Panc1 (cell line): ENCODE data around the gene PRUNE2.

ENCODE experiments used
- CTCF ChIP-seq: fragments of 450-650 bp; IDR thresholded peaks from 2 replicates; pipeline ENCODE4 v1.5.1; 2017; ENCODE audit warnings: mild to moderate bottlenecking
- POLR2AphosphoS5 ChIP-seq: IDR thresholded peaks from 2 replicates; pipeline ENCODE4 v1.6.1; 2012; ENCODE audit warnings: mild to moderate bottlenecking, low read depth, low read length, moderate library complexity
- REST ChIP-seq, 2 experiments: IDR thresholded peaks; 2 replicates each; pipeline ENCODE4 v1.6.1; 2011 to 2012; ENCODE audit warnings: low read depth in 2 of 2, control low read depth in 1 of 2, low read length in 1 of 2, mild to moderate bottlenecking in 1 of 2, moderate library complexity in 1 of 2; ENCODE audit not compliant: insufficient read depth in 1 of 2
- SIN3A ChIP-seq: IDR thresholded peaks from 2 replicates; pipeline ENCODE4 v1.6.1; 2012; ENCODE audit warnings: low read depth, mild to moderate bottlenecking, low read length, moderate library complexity, borderline replicate concordance; ENCODE audit not compliant: insufficient read depth

- TF ChIP-seq CTCF, result no peak
- no peak for TF ChIP-seq REST (IDR thresholded peaks at IDR 0.05; ENCODE audit: insufficient read depth in 1 of 2, low read depth in 2 of 2, low read length in 1 of 2)
- TF ChIP-seq POLR2AphosphoS5, result no peak
- TF ChIP-seq SIN3A, result no peak
Measured at GRCh38 chr9:76644647-76645250, 261.2 kb downstream of the PRUNE2 start.
